Transverse colon (tissue), 4 donors: ENCODE measurements around the gene AKAP5. TPM values are rescaled to one million over a fixed set of nuclear protein-coding genes. Genes with fewer than 3 reads are reported as not detected.

ENCODE experiments used
- DNase-seq: peaks from one replicate; pipeline ENCODE4 v3.0.0-alpha.2; 2019
- H3K27ac ChIP-seq, 4 donors: fragments of 200-600 bp; sonication (generic); 2 replicates each; pipeline ENCODE4 v1.5.1; 2016 to 2018; ENCODE audit warnings: inconsistent platforms in 4 of 4
- H3K27me3 ChIP-seq: fragments of 200-600 bp; sonication (generic); 2 replicates; pipeline ENCODE4 v1.5.1; 2017; ENCODE audit warnings: inconsistent platforms
- H3K36me3 ChIP-seq, 4 donors: fragments of 200-600 bp; sonication (generic); 2 replicates each; pipeline ENCODE4 v1.5.1; 2017 to 2019; ENCODE audit warnings: inconsistent platforms in 4 of 4
- H3K4me1 ChIP-seq, 4 donors: fragments of 200-600 bp; sonication (generic); 2 replicates each; pipeline ENCODE4 v1.5.1; 2017 to 2020; ENCODE audit warnings: inconsistent platforms in 4 of 4
- H3K4me3 ChIP-seq, 4 donors: fragments of 200-600 bp; sonication (generic); 1 replicate in 1 of 4; 2 replicates in 3 of 4; pipeline versions ENCODE4 v1.5.1 to v1.6.1; 2017 to 2019; ENCODE audit warnings: inconsistent platforms in 4 of 4
- H3K9me3 ChIP-seq, 2 donors: fragments of 200-600 bp; sonication (generic); 2 replicates each; pipeline ENCODE4 v1.5.1; 2017 to 2019; ENCODE audit warnings: inconsistent platforms in 2 of 2
- CTCF ChIP-seq, 5 experiments: fragments of 200-600 bp in 3 of 5; fragments of 450-650 bp in 2 of 5; sonication (generic) in 3 of 5; IDR thresholded peaks; 1 replicate in 2 of 5; 2 replicates in 3 of 5; pipeline ENCODE4 v1.5.1; 2016 to 2017; ENCODE audit warnings: antibody characterized with exemption in 5 of 5, inconsistent platforms in 3 of 5, mild to moderate bottlenecking in 2 of 5, moderate library complexity in 1 of 5
- EP300 ChIP-seq: sonication (generic); formaldehyde crosslinking; IDR thresholded peaks from one replicate; pipeline ENCODE4 v1.6.1; 2017; ENCODE audit warnings: antibody characterized with exemption, low read depth
- POLR2A ChIP-seq: fragments of 450-650 bp; IDR thresholded peaks from one replicate; pipeline ENCODE4 v1.6.1; 2016; ENCODE audit warnings: antibody characterized with exemption, mild to moderate bottlenecking, moderate library complexity
- POLR2AphosphoS5 ChIP-seq, 3 donors: sonication (generic); formaldehyde crosslinking; IDR thresholded peaks; one replicate each; pipeline ENCODE4 v1.6.1; 2016; ENCODE audit warnings: antibody characterized with exemption in 3 of 3
- WGBS, 2 donors: methylation state at CpG; one replicate each; pipeline ENCODE4 v1.1.5; 2018; ENCODE audit warnings: low coverage in 1 of 2; 5-methylcytosine and 5-hydroxymethylcytosine counted together
- in situ Hi-C, 4 donors: fragments of 200-750 bp; cut with MboI; loops; one replicate each; pipeline versions ENCODE4 v1.15.0 to v1.15.1; 2017; ENCODE audit warnings: low sequenced_read_pairs in 3 of 4, low pct_ligation_motif_present in 1 of 4, low pct_unique_long_range_greater_than_20kb in 1 of 4
- intact Hi-C: fragments of 100-400 bp; cut with DNase I; formaldehyde crosslinking; loops from one replicate; pipeline ENCODE4 v1.15.1; 2023; ENCODE audit warnings: low total_unique reads
- total RNA-seq, 4 donors: library from RNA; depleted of rRNA; stranded (reverse); fragments of >200 nt; gene quantifications; one replicate each; pipeline ENCODE4 v1.1.0, GENCODE V29; 2016

Gene AKAP5
- total RNA-seq, 4 donors from 2014 or later: 1.00 to 5.2 (median 2.1) TPM

- intact Hi-C loops: no loop called here
- H3K36me3 ChIP-seq: peaks cover 0 to 21% (median 8%) of the 10 kb centered on the region in 4 donors
Measured at GRCh38 chr14:64419003-64419402, 46.3 kb upstream of the AKAP5 start.

GRCh38 chr14:64421166-64421565 lies 44.1 kb upstream of the AKAP5 start:
- no peak for DNase-seq
- Histone ChIP-seq H3K36me3 (peaks cover 0 to 15% (median 7%) of the 10 kb centered on the region in 4 donors), H3K4me1 (no peaks in the 10 kb centered on the region), H3K4me3 (no peak overlapping the region), H3K9me3 (no peaks in the 10 kb centered on the region), H3K27ac (no peak overlapping the region), H3K27me3 (no peaks in the 10 kb centered on the region)
- WGBS, 2 donors: 67 to 68% methylated on average over 6 to 8 of the region's 8 CpGs
- intact Hi-C loops (no loop called here), in situ Hi-C loops (loop anchor here in 1 of 4 donors (10.0 kb wide), 1 partner anchor 64 kb away; no protein-coding TSS in a partner anchor)
- no peak for TF ChIP-seq EP300
- TF ChIP-seq POLR2A: no peak
- TF ChIP-seq POLR2AphosphoS5 (IDR thresholded peaks at IDR 0.05): no peak
- no peak for TF ChIP-seq CTCF (IDR thresholded peaks at IDR 0.05)

More at GRCh38 chr14:64419003-64419402, 46.3 kb upstream of the AKAP5 start:
- Histone ChIP-seq H3K27ac (no peak overlapping the region), H3K4me3 (no peak overlapping the region), H3K27me3 (no peaks in the 10 kb centered on the region), H3K9me3 (no peaks in the 10 kb centered on the region), H3K4me1 (no peaks in the 10 kb centered on the region)
- 87% methylated on average over 7 of the region's 7 CpGs; no CpG with 5 or more reads in 1 of the 2 donors for WGBS, 2 donors
- in situ Hi-C loops: no loop called here
- TF ChIP-seq CTCF (IDR thresholded peaks at IDR 0.05): no peak
- TF ChIP-seq EP300: no peak
- TF ChIP-seq POLR2AphosphoS5 (IDR thresholded peaks at IDR 0.05): no peak
- TF ChIP-seq POLR2A: no peak
- DNase-seq: no peak

GRCh38 chr14:64422005-64422404 lies 43.3 kb upstream of the AKAP5 start:
- H3K9me3 ChIP-seq: no peaks in the 10 kb centered on the region
- H3K36me3 ChIP-seq: peaks cover 0 to 18% (median 6%) of the 10 kb centered on the region in 4 donors
- DNase-seq: no peak
- H3K27me3 ChIP-seq: no peaks in the 10 kb centered on the region
- H3K27ac ChIP-seq: no peak overlapping the region
- in situ Hi-C loops: loop anchor here in 1 of 4 donors (10.0 kb wide), 1 partner anchor 63 kb away; no protein-coding TSS in a partner anchor
- 90 to 100% methylated on average over 1 of the region's 1 CpG for WGBS, 2 donors
- intact Hi-C loops: no loop called here
- H3K4me1 ChIP-seq: no peaks in the 10 kb centered on the region
- no peak overlapping the region for H3K4me3 ChIP-seq
- TF ChIP-seq CTCF (IDR thresholded peaks at IDR 0.05): no peak
- no peak for TF ChIP-seq POLR2AphosphoS5 (IDR thresholded peaks at IDR 0.05)
- TF ChIP-seq EP300: no peak
- no peak for TF ChIP-seq POLR2A

GRCh38 chr14:64422756-64423155 lies 42.5 kb upstream of the AKAP5 start:
- Histone ChIP-seq H3K4me3 (no peak overlapping the region), H3K27ac (no peak overlapping the region), H3K9me3 (no peaks in the 10 kb centered on the region), H3K27me3 (no peaks in the 10 kb centered on the region), H3K36me3 (peaks cover 0 to 23% (median 6%) of the 10 kb centered on the region in 4 donors), H3K4me1 (no peaks in the 10 kb centered on the region)
- 80 to 82% methylated on average over 7 of the region's 7 CpGs for WGBS, 2 donors
- intact Hi-C loops: no loop called here
- no peak for TF ChIP-seq EP300
- no peak for TF ChIP-seq POLR2AphosphoS5 (IDR thresholded peaks at IDR 0.05)
- TF ChIP-seq CTCF (IDR thresholded peaks at IDR 0.05): no peak
- no peak for TF ChIP-seq POLR2A
- in situ Hi-C loops: loop anchor here in 1 of 4 donors (10.0 kb wide), 1 partner anchor 62 kb away; no protein-coding TSS in a partner anchor
- DNase-seq: no peak
